Cortex of kidney (tissue), 1 donor: ENCODE results near the gene AICDA.
"Not testable (repeated sequence)": the region's sequence is repeated elsewhere in the genome, so short reads cannot be mapped to it uniquely, and the experiment has no call there.

Source experiments
- DNase-seq: peaks from one replicate; lab custom pipeline; 2025; lab: John Stamatoyannopoulos, UW

The AICDA gene

GRCh38 chr12:8609061-8609570, 3.5 kb downstream of the AICDA start:
- no peak for DNase-seq

DNA sequence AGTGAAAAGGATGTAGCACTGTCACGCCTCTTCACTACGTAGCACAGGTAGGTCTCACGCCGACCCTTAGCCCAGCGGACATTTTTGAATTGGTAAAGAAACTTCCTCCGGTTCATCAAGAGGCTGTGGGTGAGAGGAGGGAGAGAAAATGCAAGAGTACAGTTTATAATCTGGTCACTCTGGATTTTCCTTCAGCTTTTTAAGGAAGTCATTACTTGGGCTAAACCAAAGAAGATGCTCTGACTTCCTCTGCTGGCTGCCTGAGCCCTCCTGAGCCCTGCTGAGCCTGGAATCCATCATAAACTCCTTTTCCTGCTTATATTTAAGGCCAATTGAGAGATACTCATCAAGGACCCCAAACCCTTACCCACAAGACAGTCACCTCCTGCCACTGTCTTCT, 5.8 kb downstream of the AICDA start:
- no peak for DNase-seq

DNA sequence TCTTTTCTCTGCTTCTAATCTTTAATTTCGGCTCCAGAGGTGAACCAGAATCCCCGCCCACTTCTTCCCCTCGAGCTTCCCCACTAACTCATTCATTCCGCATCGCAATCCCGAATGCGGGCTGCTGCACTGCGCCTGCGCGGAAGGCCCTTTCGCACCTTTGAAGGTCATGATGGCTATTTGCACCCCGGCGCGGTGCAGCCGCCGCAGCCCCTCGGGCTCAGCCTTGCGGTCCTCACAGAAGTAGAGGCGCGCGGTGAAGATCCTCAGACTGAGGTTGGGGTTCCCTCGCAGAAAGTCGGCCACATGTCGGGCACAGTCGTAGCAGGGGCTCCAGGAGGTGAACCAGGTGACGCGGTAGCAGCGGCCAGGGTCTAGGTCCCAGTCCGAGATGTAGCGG, 7.6 kb downstream of the AICDA start:
- DNase-seq = no peak

DNA sequence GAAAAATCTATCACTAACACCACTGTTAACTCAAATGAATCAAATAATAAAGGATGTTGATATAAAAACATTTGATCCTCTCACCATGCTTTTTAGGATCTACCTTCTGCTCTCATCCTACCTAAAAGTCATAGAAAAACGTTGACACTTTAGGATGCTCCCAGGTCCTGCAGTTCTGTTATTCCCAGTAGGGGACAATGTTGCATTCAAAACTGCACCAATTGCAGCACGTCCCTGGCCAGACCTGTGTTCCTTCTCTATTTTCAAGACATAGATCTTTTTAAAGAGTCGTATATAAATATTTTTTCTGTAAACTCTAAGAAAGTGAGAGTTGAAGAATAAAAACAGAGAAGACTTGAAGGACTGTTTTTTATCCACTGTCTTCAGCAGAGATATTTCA, 8.8 kb downstream of the AICDA start:
- no peak for DNase-seq

GRCh38 chr12:8603286-8603685, 9.4 kb downstream of the AICDA start:
- no peak for DNase-seq

- DNase-seq = no peak
These were observed 16.1 kb downstream of the AICDA start for GRCh38 chr12:8596561-8596960.

GRCh38 chr12:8594072-8594471, 18.6 kb downstream of the AICDA start:
- no peak for DNase-seq

- DNase-seq = no peak
These were observed 19.4 kb downstream of the AICDA start for GRCh38 chr12:8593246-8593645.

- DNase-seq = no peak
These were observed 21.7 kb downstream of the AICDA start for GRCh38 chr12:8590842-8591545.

GRCh38 chr12:8589679-8590078, 23.0 kb downstream of the AICDA start:
- DNase-seq = no peak

GRCh38 chr12:8584478-8584877, 28.2 kb downstream of the AICDA start:
- not testable (repeated sequence) for DNase-seq

- no peak for DNase-seq
These were observed 28.7 kb downstream of the AICDA start for GRCh38 chr12:8584004-8584403.

- no peak for DNase-seq
These were observed 31.4 kb downstream of the AICDA start for GRCh38 chr12:8581098-8581784.

DNA sequence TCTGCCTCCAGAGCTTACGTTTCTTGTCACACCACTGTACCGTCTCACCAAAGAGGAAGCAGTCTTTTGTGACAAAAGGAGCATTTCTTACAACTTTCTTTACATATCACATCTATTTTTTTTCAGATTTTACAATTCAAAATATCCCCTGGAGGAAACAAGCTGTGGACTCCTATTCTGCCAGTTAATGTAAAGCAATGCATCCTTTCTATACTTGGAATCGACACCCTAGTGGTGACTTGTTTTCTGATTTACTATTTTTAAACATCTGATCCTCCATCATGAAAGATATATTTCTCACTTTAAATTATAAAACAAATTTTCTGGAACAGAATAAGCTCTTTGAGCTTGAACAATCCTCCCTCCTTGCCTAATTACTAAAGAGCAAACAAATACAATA, 34.8 kb downstream of the AICDA start:
- no peak for DNase-seq

DNA sequence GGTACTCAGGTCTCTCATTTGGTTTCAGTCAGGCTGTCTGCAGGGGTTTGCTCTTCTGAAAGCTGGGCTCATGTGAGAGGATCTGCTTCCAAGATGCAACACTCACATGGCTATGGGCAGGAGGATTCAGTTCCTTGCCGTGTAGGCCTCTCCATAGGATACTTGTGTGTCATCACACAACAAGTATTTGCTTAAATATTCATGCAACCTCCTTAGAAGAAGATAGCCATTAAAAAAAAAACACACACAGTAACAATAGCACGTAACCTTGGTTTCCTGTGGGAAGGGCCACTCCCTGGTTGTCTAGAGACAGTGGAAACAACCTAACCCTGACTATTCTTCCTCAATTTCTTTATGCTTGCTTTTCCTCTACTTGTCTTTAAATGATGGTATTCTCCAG, 40.2 kb downstream of the AICDA start:
- DNase-seq = no peak

- DNase-seq = no peak
These were observed 46.1 kb downstream of the AICDA start for GRCh38 chr12:8566525-8566924.

DNA sequence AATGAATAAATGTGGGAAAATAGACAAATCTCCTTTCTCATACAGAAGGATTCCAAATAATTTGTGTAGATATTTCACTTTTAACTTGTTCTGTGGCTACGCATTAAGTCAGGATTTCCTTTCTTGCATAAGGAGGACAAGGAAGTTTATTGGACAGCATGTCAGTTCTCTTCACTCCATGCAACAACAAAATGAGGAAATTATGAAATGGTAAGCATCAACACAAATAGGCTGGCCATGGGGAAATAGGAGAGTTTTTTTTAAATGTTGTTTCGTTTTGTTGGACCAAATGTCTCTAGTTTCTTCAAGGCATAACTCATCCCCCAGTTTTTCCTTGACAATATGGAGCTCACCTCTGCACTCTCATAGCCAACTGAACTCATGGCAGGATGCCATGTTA, 46.6 kb downstream of the AICDA start:
- DNase-seq = not testable (repeated sequence)

- no peak for DNase-seq
These were observed 48.0 kb downstream of the AICDA start for GRCh38 chr12:8564656-8565055.

GRCh38 chr12:8563356-8563755, 49.3 kb downstream of the AICDA start:
- DNase-seq = no peak

GRCh38 chr12:8562310-8562709, 50.3 kb downstream of the AICDA start:
- DNase-seq = no peak

DNA sequence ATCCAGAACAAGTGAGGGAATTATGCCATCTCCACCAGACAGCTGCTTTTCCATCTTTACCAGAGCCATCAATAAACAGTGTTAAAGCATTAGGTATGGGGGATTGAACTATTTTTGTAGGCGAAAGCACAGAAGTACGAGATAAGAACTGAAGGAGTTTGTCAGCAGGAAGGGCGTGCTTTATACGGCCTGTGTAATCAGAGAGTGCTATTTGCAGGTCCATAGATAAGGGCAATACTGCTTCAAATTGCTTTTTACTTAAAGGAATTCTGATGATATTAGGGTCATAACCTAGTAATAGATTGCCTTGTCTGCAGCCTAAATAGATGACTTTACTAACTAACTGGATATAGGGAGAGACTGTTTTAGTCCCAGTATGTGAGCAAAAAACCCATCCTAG, 51.6 kb downstream of the AICDA start:
- DNase-seq = no peak

DNA sequence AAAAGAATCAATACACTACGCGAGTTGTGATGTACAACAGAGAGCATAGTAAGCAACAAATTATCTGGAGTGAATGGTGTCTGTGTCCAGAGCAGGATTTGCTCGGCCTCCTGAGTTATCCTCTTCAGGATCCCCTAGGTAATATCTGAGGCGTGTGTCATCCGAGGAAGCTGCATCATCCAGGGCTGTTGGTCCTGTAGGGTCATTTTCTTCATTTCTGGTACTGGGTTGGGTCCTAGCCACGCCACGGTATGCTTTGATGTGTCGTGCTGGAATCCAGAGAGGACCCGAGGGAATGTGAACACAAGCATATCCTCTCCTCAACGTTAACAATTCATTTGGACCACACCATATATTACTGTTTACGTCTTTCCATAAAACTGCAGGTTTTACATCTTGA, 53.0 kb downstream of the AICDA start:
- no peak for DNase-seq

GRCh38 chr12:8556531-8557097, 56.0 kb downstream of the AICDA start:
- no peak for DNase-seq
